Loucy (cell line): Measurements from ENCODE around the gene CC2D1A.

Experiments used
- H2AFZ ChIP-seq: fragments of 200-600 bp; sonication (generic); 2 replicates; pipeline ENCODE4 v1.6.0; 2016; ENCODE audit warnings: antibody characterized with exemption, mild to moderate bottlenecking, low read length, moderate library complexity
- H3F3A ChIP-seq: fragments of 200-600 bp; 2 replicates; pipeline ENCODE4 v1.6.0; 2016; ENCODE audit warnings: antibody characterized with exemption, low read depth, mild to moderate bottlenecking
- H3K27me3 ChIP-seq: fragments of 200-600 bp; sonication (generic); 2 replicates; pipeline ENCODE4 v1.6.1; 2014; ENCODE audit warnings: low read length, mild to moderate bottlenecking; ENCODE audit not compliant: insufficient read depth, poor library complexity, severe bottlenecking
- H3K36me3 ChIP-seq: fragments of 200-600 bp; sonication (generic); 2 replicates; pipeline ENCODE4 v1.6.1; 2016; ENCODE audit warnings: low read length; ENCODE audit not compliant: insufficient read depth
- H3K4me1 ChIP-seq: fragments of 200-600 bp; sonication (generic); 2 replicates; pipeline ENCODE4 v1.5.1; 2014; ENCODE audit warnings: low read length, mild to moderate bottlenecking; ENCODE audit not compliant: insufficient read depth, poor library complexity, severe bottlenecking
- H3K4me2 ChIP-seq: fragments of 200-600 bp; sonication (generic); 2 replicates; pipeline ENCODE4 v1.6.0; 2014; ENCODE audit warnings: antibody characterized with exemption, low read length, low read depth, mild to moderate bottlenecking; ENCODE audit not compliant: poor library complexity, severe bottlenecking
- H3K4me3 ChIP-seq: fragments of 200-600 bp; sonication (generic); 2 replicates; pipeline ENCODE4 v1.5.1; 2014; ENCODE audit warnings: low read length, mild to moderate bottlenecking, mixed read lengths; ENCODE audit not compliant: poor library complexity, severe bottlenecking
- H3K79me2 ChIP-seq: fragments of 200-600 bp; sonication (generic); 2 replicates; pipeline ENCODE4 v1.6.1; 2014; ENCODE audit warnings: low read length; ENCODE audit not compliant: insufficient read depth
- H3K9ac ChIP-seq: fragments of 200-600 bp; sonication (generic); 2 replicates; pipeline ENCODE4 v1.6.0; 2014; ENCODE audit warnings: mild to moderate bottlenecking, low read depth, low read length, moderate library complexity; ENCODE audit not compliant: poor library complexity, severe bottlenecking
- H3K9me2 ChIP-seq: fragments of 200-600 bp; sonication (generic); replicated peaks from 2 replicates; pipeline ENCODE4 v1.6.1; 2016; ENCODE audit warnings: low read depth, low read length, mixed read lengths
- H3K9me3 ChIP-seq: fragments of 200-600 bp; sonication (generic); 2 replicates; pipeline ENCODE4 v1.6.1; 2014; ENCODE audit warnings: mild to moderate bottlenecking, antibody characterized with exemption, low read length, low read depth; ENCODE audit not compliant: insufficient read depth
- H4K20me1 ChIP-seq: fragments of 200-600 bp; sonication (generic); 2 replicates; pipeline ENCODE4 v1.6.0; 2014; ENCODE audit warnings: antibody characterized with exemption, low read length, mild to moderate bottlenecking; ENCODE audit not compliant: insufficient read depth, poor library complexity, severe bottlenecking
- CTCF ChIP-seq: fragments of 200-600 bp; sonication (generic); conservative IDR thresholded peaks from 2 replicates; pipeline ENCODE4 v1.5.1; 2014; ENCODE audit warnings: mild to moderate bottlenecking, antibody characterized with exemption, low read length
- EZH2phosphoT487 ChIP-seq: fragments of 200-600 bp; IDR thresholded peaks from 2 replicates; pipeline ENCODE4 v1.6.1; 2018; ENCODE audit warnings: antibody characterized with exemption, mild to moderate bottlenecking, moderate library complexity, borderline replicate concordance

The CC2D1A gene

GRCh38 chr19:13957051-13957450 lies 51.0 kb downstream of the CC2D1A start:
- Histone ChIP-seq H3K27me3 (no peaks in the 10 kb centered on the region), H3K9ac (no peak overlapping the region), H3K4me2 (no peak overlapping the region), H3K79me2 (peaks cover 62% of the 10 kb centered on the region), H3K4me1 (peaks cover 10% of the 10 kb centered on the region), H3K4me3 (no peak overlapping the region), H2AFZ (no peak overlapping the region), H3F3A (no peaks in the 10 kb centered on the region), H3K9me2 (no peaks in the 10 kb centered on the region), H3K9me3 (no peaks in the 10 kb centered on the region), H3K36me3 (peaks cover 54% of the 10 kb centered on the region; the same call in 1 of the 2 replicates), H4K20me1 (peaks cover 29% of the 10 kb centered on the region)
- TF ChIP-seq EZH2phosphoT487 = no peak
- no peak for TF ChIP-seq CTCF

GRCh38 chr19:13958043-13958442 lies 52.0 kb downstream of the CC2D1A start:
- H3K36me3 ChIP-seq = peaks cover 54% of the 10 kb centered on the region; the same call in 1 of the 2 replicates
- no peak overlapping the region for H3K9ac ChIP-seq
- no peaks in the 10 kb centered on the region for H3K9me3 ChIP-seq
- peaks cover 27% of the 10 kb centered on the region for H4K20me1 ChIP-seq
- H3K27me3 ChIP-seq = no peaks in the 10 kb centered on the region
- H3K4me3 ChIP-seq = no peak overlapping the region
- H3K79me2 ChIP-seq = peaks cover 55% of the 10 kb centered on the region
- H3F3A ChIP-seq = no peaks in the 10 kb centered on the region
- no peak overlapping the region for H2AFZ ChIP-seq
- no peak overlapping the region for H3K4me2 ChIP-seq
- TF ChIP-seq CTCF (no peak), EZH2phosphoT487 (no peak)
- no peaks in the 10 kb centered on the region for H3K9me2 ChIP-seq
- peaks cover 10% of the 10 kb centered on the region for H3K4me1 ChIP-seq

- no peak overlapping the region for H2AFZ ChIP-seq
- H3K4me1 ChIP-seq = no peaks in the 10 kb centered on the region
- H3K27me3 ChIP-seq = no peaks in the 10 kb centered on the region
- H3K9me2 ChIP-seq = no peaks in the 10 kb centered on the region
- no peak overlapping the region for H3K4me3 ChIP-seq
- peaks cover 54% of the 10 kb centered on the region; the same call in 1 of the 2 replicates for H3K36me3 ChIP-seq
- H3K4me2 ChIP-seq = no peak overlapping the region
- H3F3A ChIP-seq = no peaks in the 10 kb centered on the region
- H4K20me1 ChIP-seq = peaks cover 14% of the 10 kb centered on the region
- H3K79me2 ChIP-seq = peaks cover 42% of the 10 kb centered on the region
- H3K9me3 ChIP-seq = no peaks in the 10 kb centered on the region
- no peak overlapping the region for H3K9ac ChIP-seq
- no peak for TF ChIP-seq CTCF
- TF ChIP-seq EZH2phosphoT487 = no peak
Measured at GRCh38 chr19:13959141-13959961, 53.4 kb downstream of the CC2D1A start.
